ENCODE measurements around the gene SST.

DNA sequence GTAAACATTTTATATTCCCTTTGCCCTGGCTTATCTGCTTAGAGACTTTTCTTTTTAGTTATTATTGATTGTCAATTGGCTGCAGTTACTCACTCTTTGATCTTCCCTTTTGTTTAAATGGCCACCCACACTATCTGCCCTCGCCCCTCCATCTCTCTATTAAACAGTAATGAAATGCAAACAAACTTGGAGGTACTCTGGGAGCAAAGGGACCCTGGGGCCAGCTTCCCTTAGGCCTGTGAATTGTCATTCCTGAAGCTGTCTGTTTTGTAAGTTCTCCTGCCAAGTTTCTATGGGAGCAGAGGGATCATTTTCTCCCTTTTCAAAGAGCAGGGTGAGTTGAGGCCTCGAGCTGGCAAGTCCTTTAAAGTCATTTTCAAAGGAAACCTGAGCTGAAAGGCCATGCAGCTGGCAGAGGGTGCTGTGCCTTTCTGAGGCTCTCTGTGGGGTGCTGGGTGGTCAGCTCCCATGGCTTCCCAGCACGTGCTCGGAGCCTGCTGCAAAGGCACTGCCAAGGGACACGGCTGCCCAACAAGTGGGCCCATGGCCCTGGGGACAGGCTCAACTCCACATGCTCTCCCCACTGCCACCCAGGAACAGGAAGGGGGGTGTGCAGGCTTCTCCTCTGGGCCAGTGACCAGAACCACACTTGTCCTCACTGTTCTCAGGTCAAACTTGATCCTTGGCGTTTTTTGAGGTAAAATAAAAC is 49.6 kb upstream of the SST start:
- TF ChIP-seq, protein P1, sequence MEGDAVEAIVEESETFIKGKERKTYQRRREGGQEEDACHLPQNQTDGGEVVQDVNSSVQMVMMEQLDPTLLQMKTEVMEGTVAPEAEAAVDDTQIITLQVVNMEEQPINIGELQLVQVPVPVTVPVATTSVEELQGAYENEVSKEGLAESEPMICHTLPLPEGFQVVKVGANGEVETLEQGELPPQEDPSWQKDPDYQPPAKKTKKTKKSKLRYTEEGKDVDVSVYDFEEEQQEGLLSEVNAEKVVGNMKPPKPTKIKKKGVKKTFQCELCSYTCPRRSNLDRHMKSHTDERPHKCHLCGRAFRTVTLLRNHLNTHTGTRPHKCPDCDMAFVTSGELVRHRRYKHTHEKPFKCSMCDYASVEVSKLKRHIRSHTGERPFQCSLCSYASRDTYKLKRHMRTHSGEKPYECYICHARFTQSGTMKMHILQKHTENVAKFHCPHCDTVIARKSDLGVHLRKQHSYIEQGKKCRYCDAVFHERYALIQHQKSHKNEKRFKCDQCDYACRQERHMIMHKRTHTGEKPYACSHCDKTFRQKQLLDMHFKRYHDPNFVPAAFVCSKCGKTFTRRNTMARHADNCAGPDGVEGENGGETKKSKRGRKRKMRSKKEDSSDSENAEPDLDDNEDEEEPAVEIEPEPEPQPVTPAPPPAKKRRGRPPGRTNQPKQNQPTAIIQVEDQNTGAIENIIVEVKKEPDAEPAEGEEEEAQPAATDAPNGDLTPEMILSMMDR (conservative IDR thresholded peaks at IDR 0.05) = no peak
- TF ChIP-seq ZFX (IDR thresholded peaks at IDR 0.05) = no peak
